Astrocyte of the spinal cord (primary cell): ENCODE data around the gene NRXN3.

Experiments used
- DNase-seq: peaks from one replicate; pipeline ENCODE4 v3.0.0; 2011; ENCODE audit warnings: low read depth, low spot score
- H3K4me3 ChIP-seq: 2 replicates; pipeline ENCODE4 v1.5.1; 2011; ENCODE audit warnings: low read depth, mild to moderate bottlenecking, low read length, moderate library complexity
- in situ Hi-C: cut with HindIII; loops from 2 replicates; pipeline ENCODE4 v1.10.0; 2017; ENCODE audit warnings: low sequenced_read_pairs
- TF ChIP-seq, protein P1 (sequence below): IDR thresholded peaks from 2 replicates; pipeline ENCODE4 v1.5.1; 2012; ENCODE audit warnings: low read depth, mild to moderate bottlenecking, low read length, inconsistent platforms

Gene NRXN3

DNA sequence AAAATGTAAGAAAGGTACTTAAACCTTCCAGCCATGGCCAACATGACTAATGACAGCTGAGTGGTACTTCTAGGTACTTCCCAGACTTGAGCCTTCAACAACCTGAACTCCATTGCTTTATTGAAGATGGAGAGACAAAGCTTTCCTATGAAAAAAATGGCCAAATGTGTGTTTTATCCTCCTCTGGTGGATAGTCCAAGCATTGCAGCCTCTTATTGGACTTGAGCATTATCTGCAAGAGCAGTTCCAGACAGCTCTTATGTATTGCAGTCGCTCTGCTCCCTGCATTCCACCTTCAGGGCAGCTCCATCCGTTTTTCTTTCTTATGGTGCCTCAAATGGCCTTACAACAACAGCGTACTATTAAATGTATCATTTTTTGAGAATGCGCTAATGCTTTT is 588.2 kb downstream of the NRXN3 start:
- in situ Hi-C loops = no loop called here
- TF ChIP-seq, protein P1, sequence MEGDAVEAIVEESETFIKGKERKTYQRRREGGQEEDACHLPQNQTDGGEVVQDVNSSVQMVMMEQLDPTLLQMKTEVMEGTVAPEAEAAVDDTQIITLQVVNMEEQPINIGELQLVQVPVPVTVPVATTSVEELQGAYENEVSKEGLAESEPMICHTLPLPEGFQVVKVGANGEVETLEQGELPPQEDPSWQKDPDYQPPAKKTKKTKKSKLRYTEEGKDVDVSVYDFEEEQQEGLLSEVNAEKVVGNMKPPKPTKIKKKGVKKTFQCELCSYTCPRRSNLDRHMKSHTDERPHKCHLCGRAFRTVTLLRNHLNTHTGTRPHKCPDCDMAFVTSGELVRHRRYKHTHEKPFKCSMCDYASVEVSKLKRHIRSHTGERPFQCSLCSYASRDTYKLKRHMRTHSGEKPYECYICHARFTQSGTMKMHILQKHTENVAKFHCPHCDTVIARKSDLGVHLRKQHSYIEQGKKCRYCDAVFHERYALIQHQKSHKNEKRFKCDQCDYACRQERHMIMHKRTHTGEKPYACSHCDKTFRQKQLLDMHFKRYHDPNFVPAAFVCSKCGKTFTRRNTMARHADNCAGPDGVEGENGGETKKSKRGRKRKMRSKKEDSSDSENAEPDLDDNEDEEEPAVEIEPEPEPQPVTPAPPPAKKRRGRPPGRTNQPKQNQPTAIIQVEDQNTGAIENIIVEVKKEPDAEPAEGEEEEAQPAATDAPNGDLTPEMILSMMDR = peak; percentile 75
- H3K4me3 ChIP-seq = no peak overlapping the region
- peak; percentile 38 for DNase-seq

DNA sequence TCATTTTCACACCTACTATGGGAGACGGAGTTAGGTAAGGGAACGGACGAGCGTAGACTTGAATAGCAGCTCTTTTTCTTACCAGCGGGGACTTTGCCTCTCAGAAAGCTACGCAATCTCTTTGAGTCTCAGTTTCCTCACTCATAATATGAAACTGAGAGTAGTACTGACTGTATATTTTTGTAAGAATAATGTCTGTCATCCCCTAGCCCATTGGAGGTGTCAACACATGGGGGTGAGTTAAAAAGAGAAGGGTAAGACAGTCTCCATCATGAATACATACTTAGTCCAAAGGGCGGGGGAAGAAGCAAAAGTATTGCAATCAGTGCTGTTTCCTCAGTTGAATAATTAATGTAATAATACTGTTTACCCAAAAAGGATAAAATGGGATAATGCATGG is 592.2 kb downstream of the NRXN3 start:
- TF ChIP-seq, protein P1 = no peak
- no peak for DNase-seq
- in situ Hi-C loops = no loop called here

DNA sequence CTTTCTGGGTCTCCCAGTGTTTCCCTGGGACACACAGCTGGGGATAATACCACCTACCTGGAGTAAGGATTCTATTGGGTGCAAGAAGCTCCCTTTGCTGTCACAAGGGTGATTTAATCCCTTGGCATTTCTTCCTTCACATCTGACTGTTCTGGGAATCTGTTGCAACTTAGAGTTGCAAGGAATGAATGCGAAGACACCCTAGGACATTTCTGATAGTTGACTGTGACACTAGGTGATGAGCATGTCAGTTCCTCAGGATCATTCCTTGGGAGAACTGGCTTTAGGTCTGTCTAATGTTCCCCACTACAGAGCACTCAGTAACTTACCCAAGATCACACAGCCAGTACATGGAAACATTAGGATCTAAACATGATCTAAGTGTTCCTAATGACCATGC is 593.6 kb downstream of the NRXN3 start:
- H3K4me3 ChIP-seq = no peak overlapping the region
- in situ Hi-C loops = no loop called here
- TF ChIP-seq, protein P1 = no peak
- DNase-seq = peak; percentile 1

More for the DNA sequence above, 592.2 kb downstream of the NRXN3 start:
- H3K4me3 ChIP-seq = no peak overlapping the region

DNA sequence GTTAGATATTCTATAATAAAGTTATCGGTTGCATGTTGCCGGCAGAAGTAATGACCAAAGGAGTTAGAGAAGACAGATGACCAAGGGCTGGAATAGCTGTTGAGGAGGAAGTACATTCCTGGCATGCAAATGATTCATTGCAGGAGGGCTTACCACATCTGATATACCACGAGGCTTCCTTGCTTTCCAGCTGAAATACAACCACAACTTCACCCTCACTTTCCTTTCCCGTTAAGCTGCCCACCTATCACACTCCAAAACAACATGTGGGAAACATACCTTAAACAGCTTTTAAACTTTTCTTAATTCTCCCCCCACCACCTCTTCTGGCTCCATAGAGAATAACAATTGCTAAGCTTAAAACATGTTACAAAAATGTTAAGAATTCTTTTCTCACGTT is 594.1 kb downstream of the NRXN3 start:
- TF ChIP-seq, protein P1 = no peak
- in situ Hi-C loops = no loop called here
- DNase-seq = peak; percentile 64
- H3K4me3 ChIP-seq = no peak overlapping the region

DNA sequence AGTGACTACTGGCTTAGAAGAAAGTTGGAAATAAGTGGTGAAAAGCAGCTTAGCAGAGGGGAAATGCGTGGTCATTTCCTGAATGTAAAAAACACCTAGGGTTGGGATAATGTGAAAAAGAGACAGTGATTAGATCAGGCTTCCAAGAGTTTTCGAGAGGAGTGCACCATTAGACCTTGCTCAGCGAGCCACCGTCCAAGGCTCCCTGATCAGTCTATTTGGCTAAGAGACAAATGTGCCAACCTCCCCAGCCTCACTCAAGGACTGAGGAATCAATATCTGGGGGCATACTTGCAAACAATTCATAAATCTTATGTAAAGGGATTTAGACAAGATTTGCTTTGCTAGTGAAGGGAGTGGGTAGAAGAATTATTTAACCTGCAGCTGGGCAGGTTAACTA is 594.5 kb downstream of the NRXN3 start:
- in situ Hi-C loops = no loop called here
- DNase-seq = no peak
- no peak overlapping the region for H3K4me3 ChIP-seq
- TF ChIP-seq, protein P1 = no peak

DNA sequence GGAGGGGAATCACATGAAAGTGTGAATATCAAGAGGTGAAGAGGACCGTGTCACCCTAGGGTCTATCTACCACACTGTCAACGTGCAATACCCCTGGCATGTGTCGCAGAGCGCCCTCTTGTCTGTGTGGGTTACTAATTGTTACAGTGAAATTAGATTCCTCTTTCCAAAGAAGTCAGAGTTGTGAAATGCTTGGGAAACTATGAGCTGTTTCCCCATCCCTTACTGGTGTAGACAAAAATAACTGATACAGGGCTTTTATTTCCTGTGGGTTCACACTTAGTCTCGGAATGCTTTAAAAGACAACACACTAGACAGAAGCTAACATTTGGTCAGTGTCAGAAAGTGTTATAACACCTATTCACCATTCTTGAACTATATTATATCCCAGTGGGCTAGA is 597.3 kb downstream of the NRXN3 start:
- H3K4me3 ChIP-seq = no peak overlapping the region
- in situ Hi-C loops = no loop called here
- DNase-seq = no peak
- TF ChIP-seq, protein P1 = no peak

DNA sequence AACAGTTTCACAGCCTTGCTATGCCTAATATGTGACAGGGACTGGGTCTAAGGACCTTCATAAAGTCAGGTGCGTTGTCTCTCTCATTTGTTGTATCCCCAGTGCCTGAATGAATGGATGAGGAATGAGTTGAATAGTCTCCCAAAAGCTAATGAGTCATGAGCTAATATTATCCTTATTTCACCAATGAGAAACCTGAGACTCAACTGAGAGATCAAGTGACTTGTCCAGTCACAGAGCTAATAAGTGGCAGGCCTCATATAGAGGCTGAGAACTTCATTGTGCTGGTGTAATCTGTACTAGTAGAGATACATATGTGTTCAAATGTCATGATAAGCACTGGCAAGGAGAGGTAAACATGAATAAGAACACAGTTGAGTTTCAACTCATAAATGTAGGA is 612.4 kb downstream of the NRXN3 start:
- no peak overlapping the region for H3K4me3 ChIP-seq
- TF ChIP-seq, protein P1 = no peak
- DNase-seq = no peak
- in situ Hi-C loops = no loop called here
